ENCODE results near the gene CORIN. TPM values are rescaled to one million over a fixed set of nuclear protein-coding genes. Genes with fewer than 3 reads are reported as not detected.

The CORIN gene
- polyA plus RNA-seq, 3 donors: 0.01 TPM; not detected in 2

- H4K20me1 ChIP-seq (ENCODE audit: insufficient read depth, low read length): no peaks in the 10 kb centered on the region
- H2AFZ ChIP-seq (ENCODE audit: insufficient read depth, low read depth, low read length, poor library complexity, severe bottlenecking): no peak overlapping the region
- TF ChIP-seq CTCF (IDR thresholded peaks at IDR 0.05): no peak
- no peaks in the 10 kb centered on the region for H3K36me3 Mint-ChIP-seq
- H3K36me3 ChIP-seq (replicated peaks in 1 of 2; ENCODE audit: control insufficient read depth in 1 of 2, insufficient read depth in 2 of 2, low read length in 2 of 2): no peaks in the 10 kb centered on the region
- H3K4me3 ChIP-seq (replicated peaks in 1 of 3; ENCODE audit: low read depth in 2 of 3, low read length in 3 of 3): no peak overlapping the region
- H3K9ac ChIP-seq (ENCODE audit: insufficient read depth, low read length, poor library complexity, severe bottlenecking): no peak overlapping the region
- peaks cover 0 to 1% (median 1%) of the 10 kb centered on the region in 3 donors for H3K27me3 Mint-ChIP-seq (ENCODE audit: low read depth in 3 of 3)
- H3K79me2 ChIP-seq (ENCODE audit: insufficient read depth, low read length): no peaks in the 10 kb centered on the region
- no peaks in the 10 kb centered on the region for H3K4me1 Mint-ChIP-seq
- peaks cover 0 to 12% (median 3%) of the 10 kb centered on the region in 7 donors for H3K9me3 Mint-ChIP-seq
- no peak overlapping the region for H3K4me2 ChIP-seq (replicated peaks; ENCODE audit: extremely low read depth, low read length, poor library complexity, severe bottlenecking)
- no peak overlapping the region for H3K4me3 Mint-ChIP-seq
- no peaks in the 10 kb centered on the region for H3K9me3 ChIP-seq (replicated peaks in 1 of 2; ENCODE audit: control insufficient read depth in 1 of 2, insufficient read depth in 1 of 2, low read length in 2 of 2)
- H3K4me1 ChIP-seq (ENCODE audit: control insufficient read depth in 1 of 2, insufficient read depth in 2 of 2, low read length in 2 of 2): no peaks in the 10 kb centered on the region
- intact Hi-C loops (cut with micrococcal nuclease): no loop called here
- no peak overlapping the region for H3K27ac Mint-ChIP-seq
- no peak for DNase-seq
- no peaks in the 10 kb centered on the region for H3K27me3 ChIP-seq (ENCODE audit: control insufficient read depth in 2 of 2, insufficient read depth in 2 of 2, low read length in 2 of 2)
- no peak overlapping the region for H3K27ac ChIP-seq (ENCODE audit: low read depth in 1 of 2, low read length in 2 of 2)
Measured at GRCh38 chr4:47617607-47618006, 220.3 kb downstream of the CORIN start.

- no peaks in the 10 kb centered on the region for H3K9me3 ChIP-seq (replicated peaks in 1 of 2; ENCODE audit: control insufficient read depth in 1 of 2, insufficient read depth in 1 of 2, low read length in 2 of 2)
- Mint-ChIP-seq H3K27me3 (ENCODE audit: low read depth in 3 of 3) (peaks cover 0 to 1% (median 1%) of the 10 kb centered on the region in 3 donors), H3K9me3 (peaks cover 0 to 11% (median 2%) of the 10 kb centered on the region in 7 donors), H3K4me3 (no peak overlapping the region), H3K27ac (no peak overlapping the region), H3K4me1 (no peaks in the 10 kb centered on the region), H3K36me3 (no peaks in the 10 kb centered on the region)
- no peak overlapping the region for H3K4me2 ChIP-seq (replicated peaks; ENCODE audit: extremely low read depth, low read length, poor library complexity, severe bottlenecking)
- no peaks in the 10 kb centered on the region for H3K27me3 ChIP-seq (ENCODE audit: control insufficient read depth in 2 of 2, insufficient read depth in 2 of 2, low read length in 2 of 2)
- no peak overlapping the region for H3K9ac ChIP-seq (ENCODE audit: insufficient read depth, low read length, poor library complexity, severe bottlenecking)
- DNase-seq: no peak
- H3K4me3 ChIP-seq (replicated peaks in 1 of 3; ENCODE audit: low read depth in 2 of 3, low read length in 3 of 3): no peak overlapping the region
- H4K20me1 ChIP-seq (ENCODE audit: insufficient read depth, low read length): no peaks in the 10 kb centered on the region
- H3K36me3 ChIP-seq (replicated peaks in 1 of 2; ENCODE audit: control insufficient read depth in 1 of 2, insufficient read depth in 2 of 2, low read length in 2 of 2): no peaks in the 10 kb centered on the region
- no peaks in the 10 kb centered on the region for H3K4me1 ChIP-seq (ENCODE audit: control insufficient read depth in 1 of 2, insufficient read depth in 2 of 2, low read length in 2 of 2)
- TF ChIP-seq CTCF (IDR thresholded peaks at IDR 0.05): no peak
- no peaks in the 10 kb centered on the region for H3K79me2 ChIP-seq (ENCODE audit: insufficient read depth, low read length)
- intact Hi-C loops (cut with micrococcal nuclease): no loop called here
- H2AFZ ChIP-seq (ENCODE audit: insufficient read depth, low read depth, low read length, poor library complexity, severe bottlenecking): no peak overlapping the region
- H3K27ac ChIP-seq (ENCODE audit: low read depth in 1 of 2, low read length in 2 of 2): no peak overlapping the region
- no CpG with 5 or more reads among the region's 4 CpGs for WGBS (ENCODE audit: insufficient coverage)
Measured at GRCh38 chr4:47615385-47615784, 222.5 kb downstream of the CORIN start.
